NK-92 treated with Interleukin-12 subunit alpha and Interleukin-12 subunit beta, amount 100 ng/mL, for 24 hours (cell line): Measurements from ENCODE around the gene IMPACT.

ENCODE experiments used
- DNase-seq: peaks from one replicate; lab custom pipeline; 2025; lab: John Stamatoyannopoulos, UW

IMPACT gene

DNA sequence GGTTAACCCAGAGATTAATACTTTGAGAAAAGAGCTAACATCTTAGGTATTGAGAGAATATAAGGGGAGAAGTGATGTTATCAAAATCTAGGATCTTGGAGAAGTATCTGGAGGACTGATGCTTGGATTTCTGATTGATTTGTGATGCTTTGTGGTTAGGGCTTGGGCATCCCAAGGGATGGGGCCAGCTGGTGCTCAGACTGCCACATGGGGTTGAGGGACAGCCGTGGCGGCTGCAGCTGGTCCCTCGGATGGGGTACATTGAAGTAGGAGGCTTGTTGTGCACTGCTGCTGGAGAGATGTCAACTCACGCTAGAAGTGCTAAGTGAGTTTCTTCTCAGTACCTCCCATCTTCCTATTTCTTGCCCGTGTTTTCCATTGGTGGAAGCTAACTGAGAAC lies 56.4 kb downstream of the IMPACT start:
- DNase-seq, result no peak

- no peak for DNase-seq
Observed at GRCh38 chr18:24485681-24486080, 59.2 kb downstream of the IMPACT start.

- DNase-seq, result no peak
Observed at GRCh38 chr18:24486684-24487083, 60.2 kb downstream of the IMPACT start.

- DNase-seq, result no peak
Observed at GRCh38 chr18:24488824-24489493, 62.5 kb downstream of the IMPACT start.

GRCh38 chr18:24490539-24490938 lies 64.1 kb downstream of the IMPACT start:
- DNase-seq, result no peak

GRCh38 chr18:24491927-24492834 lies 65.7 kb downstream of the IMPACT start:
- DNase-seq, result no peak

DNA sequence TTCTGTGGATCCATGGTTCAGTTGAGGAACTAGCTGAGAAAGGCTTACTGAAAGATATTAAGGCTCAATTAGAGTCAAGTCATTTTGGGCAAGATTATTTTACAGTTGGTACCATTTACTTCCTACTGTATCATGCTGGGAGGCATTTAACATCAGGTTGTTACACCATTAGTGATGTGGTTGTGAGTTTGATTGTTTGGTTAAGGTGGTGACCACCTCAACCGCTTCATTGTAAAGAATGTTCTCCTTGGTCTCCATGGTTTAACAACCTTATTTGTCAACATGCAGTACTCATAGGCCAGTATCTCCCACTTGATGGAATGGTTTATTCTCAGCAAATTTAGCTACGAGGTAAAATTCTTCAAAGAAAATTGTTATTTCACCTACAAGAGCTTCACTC lies 68.1 kb downstream of the IMPACT start:
- no peak for DNase-seq

DNA sequence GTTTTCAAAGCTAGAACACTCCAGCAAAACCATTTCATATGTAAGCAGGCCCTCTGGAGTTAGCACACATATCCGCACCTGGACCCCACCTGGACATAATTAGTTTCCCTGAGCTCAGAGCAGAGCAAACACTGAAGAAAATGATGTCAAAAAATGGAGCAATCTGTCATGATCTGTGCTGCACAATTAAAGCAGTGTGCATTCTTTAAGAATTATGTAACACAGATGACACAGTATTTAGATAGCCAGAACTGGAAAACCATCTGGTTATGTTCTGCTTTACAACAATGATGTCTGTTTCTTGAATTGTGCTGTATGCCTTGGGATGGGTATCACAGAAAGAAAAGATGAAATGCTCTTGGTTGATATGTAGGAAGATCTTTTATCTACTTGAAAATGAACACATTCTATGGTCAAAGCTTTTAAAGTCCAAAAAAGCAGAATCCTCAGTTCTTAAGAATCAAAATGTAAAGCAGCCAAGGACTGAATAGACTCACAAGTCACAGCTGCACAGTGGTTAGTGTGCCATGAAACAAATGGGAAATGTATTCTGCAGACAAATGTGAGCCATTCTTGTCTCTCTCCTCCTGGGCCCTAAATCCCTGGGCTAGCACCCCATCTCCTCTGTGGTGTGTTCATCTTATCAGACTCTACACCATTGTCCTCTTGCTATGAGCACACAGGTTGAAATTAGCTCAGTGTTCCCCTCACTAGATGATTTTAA lies 70.7 kb downstream of the IMPACT start:
- DNase-seq, result no peak

DNA sequence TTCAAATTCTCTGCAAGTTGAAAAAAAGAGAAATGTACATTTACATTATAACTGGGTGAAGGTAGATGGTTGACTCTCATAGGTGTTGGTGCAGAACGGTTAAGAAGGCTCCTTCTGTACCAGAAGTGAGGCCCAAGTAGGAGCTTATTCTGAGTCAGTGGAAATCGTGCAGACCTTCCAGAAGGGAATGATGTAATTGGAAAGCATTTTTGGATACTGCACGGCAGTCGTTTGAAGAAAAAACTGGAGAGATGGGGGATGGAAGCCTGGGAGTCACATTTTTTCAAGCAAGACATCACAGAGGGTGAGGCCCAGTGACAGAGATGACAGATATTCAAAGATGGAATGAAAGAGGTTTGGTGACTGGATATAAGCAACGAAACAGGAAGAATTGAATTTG lies 73.3 kb downstream of the IMPACT start:
- no peak for DNase-seq

GRCh38 chr18:24500217-24500616 lies 73.7 kb downstream of the IMPACT start:
- no peak for DNase-seq

- no peak for DNase-seq
Observed at GRCh38 chr18:24500766-24501165, 74.3 kb downstream of the IMPACT start.

DNA sequence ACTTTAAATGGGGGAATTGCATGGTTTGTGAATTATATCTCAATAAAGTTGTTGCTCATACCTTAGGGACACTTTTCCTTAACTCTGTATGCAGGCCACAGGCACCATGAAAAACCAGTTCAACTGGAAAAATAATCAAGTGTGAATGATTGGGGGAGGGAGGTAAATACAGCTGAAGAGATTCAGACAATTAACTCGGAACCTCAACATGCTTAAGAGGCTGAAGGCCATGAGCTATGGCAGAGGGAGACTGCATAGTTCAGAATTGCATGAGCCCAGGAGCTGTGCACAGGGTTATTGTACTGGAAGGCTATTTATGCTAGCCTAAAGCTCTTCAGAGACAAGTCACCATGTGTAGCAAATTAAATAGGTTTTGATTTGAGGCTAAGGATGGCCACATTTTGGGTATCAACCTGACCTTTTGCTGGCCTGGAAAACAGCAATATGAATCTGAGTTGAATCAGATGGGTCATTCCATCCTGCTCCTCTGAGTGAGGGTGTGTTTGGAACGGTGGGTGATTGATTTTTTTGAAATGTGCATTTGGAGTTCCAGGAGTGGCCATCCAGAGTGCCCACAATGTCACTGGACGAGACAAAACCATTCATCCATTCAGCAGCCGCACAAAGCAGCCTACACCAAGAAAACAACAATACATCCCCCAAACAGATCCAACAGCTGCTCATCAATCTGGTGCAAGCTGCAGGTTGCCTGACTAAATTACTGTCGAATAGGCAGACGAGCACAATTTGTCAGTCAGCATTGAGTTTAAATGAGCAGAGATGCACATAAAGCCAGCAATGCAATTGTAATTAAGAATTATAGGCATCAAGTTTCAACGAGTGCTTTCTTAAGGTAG lies 76.4 kb downstream of the IMPACT start:
- no peak for DNase-seq
